Measurements from ENCODE around the gene ACTA1.
"Not testable (repeated sequence)": the region's sequence is repeated elsewhere in the genome, so short reads cannot be mapped to it uniquely, and the experiment has no call there.

Gene ACTA1

GRCh38 chr1:229409616-229410369 is 24.1 kb downstream of the ACTA1 start:
- no peak for DNase-seq (ENCODE audit: low read depth)

GRCh38 chr1:229408458-229409037 is 25.3 kb downstream of the ACTA1 start:
- no peak for DNase-seq (ENCODE audit: low read depth)

DNA sequence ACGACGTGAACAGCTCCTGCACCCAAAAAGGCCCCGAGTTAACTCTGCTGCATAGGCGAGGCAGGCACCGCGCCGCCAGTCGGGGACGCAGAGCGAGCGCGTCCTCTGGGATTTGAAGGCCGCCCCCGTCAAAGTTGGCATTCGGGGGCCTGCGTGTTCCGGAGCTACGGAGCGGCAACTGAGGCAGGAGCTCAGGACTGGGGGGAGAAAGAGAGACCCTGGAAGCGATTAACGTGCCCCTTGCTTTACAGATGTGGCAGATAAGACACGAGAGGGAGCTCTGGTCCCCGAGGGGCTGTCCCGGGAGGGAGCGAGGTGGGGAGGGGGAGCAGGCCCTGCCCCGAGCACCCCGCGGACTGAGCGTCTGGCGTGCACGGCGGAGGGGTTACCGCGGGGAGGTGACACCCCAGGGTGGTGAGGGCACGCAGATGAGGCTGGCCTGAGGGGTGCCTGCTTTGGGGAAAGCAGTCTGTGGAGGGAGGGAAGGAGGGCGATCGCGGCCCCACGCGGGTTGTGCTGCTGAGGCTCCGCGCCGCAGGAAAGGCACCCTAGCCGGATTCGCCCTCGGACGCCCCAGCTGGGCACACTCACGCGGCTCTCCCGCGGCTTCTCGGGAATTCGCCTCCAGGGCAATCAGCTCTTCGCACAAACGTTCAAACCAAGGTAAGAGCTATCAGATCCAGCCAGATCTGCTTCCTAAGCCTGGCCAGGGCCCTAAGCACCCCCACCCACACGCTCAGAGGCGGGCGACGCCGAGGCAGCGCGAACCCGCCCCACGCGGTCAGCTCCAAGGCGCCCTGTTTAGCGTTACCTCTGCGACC is 26.5 kb downstream of the ACTA1 start:
- no peak for DNase-seq (ENCODE audit: low read depth)

DNA sequence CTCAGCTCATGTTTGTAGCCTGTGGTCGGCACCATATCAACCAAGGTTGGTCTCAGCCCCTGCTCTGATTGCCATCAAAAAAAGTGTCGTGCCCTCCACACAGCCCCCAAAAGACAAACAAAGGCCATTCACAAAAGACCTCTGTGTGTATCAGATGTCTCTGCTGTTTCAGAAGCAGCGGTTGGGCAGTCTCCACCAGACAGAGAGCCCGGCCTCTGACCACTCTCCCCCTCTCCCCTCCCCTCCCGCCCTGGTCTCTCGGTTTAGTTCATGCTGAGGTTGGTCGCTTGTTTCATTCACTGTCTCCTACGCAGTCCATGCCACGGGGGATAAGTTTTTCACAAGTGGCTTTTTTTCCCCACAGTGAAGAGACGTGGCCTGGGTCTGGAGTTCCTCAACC is 27.1 kb downstream of the ACTA1 start:
- no peak for DNase-seq (ENCODE audit: low read depth)

- DNase-seq (ENCODE audit: low read depth) = no peak
These were observed 30.3 kb downstream of the ACTA1 start for GRCh38 chr1:229403573-229403972.

DNA sequence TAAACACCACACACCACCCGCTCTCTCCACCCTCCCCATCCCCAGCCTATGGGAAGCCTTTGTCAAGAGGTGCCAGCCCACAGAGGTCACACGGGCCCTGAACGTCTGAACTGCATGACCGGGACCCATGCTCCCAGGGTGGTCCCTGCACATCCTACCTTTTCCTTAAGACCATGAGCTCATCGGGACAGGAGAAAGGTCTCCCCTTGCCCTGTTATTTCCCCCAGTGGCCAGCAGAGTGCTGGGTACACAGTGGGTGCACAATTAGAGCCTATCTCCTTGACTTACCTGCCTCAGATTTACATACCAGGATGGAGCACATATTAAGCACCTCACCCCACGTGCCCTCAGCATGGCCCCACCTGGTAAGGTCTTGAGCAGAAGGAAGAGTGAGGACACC is 30.9 kb downstream of the ACTA1 start:
- DNase-seq (ENCODE audit: low read depth) = no peak

DNA sequence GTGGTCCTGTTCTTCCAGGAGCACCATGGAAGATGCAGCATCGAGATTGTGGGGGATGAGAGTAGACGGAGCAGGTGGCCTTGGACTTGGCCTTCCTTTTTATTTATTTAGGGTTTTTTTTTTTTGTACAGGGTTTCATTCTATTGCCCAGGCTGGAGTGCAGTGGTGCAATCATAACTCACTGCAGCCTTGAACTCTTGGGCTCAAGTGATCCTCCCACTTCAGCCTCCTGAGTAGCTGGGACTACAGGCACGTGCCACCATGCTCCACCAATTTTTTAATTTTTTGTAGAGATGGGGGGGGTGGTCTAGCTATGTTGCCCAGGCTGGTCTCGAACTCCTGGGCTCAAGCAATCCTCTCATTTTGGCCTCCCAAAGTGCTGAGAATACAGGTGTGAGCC is 31.6 kb downstream of the ACTA1 start:
- not testable (repeated sequence) for DNase-seq (ENCODE audit: low read depth)

- no peak for DNase-seq (ENCODE audit: low read depth)
These were observed 36.1 kb downstream of the ACTA1 start for GRCh38 chr1:229397762-229398161.

DNA sequence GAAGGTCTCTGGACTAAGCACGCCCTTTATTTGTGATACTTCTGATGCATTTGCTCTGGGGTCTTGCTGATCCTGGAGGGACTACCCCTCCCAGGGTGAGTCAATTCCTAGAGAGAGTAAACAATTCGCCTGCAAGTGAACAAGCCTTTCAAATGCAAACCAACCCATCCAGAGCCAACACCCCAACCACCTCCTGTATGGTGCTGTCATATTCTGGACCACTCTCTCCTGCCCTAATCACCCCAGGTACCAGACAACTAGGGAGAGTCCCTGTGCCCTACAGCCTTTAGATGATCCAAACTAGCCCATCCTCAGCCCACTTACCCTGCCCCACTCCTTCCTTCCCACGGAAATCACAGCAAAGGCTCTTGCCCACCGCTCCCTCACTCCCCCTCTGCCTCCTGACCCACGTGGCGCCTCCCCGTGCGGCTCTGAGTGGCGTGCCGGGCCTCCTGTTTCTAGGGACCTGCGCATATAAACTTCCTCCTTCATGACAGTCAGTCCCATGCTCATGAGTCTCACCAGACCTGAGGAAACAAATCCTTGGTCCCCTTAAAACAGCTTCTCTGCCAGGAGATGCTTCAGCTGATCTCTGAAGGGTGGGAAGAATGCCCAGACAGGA is 37.2 kb downstream of the ACTA1 start:
- DNase-seq (ENCODE audit: low read depth) = no peak

DNA sequence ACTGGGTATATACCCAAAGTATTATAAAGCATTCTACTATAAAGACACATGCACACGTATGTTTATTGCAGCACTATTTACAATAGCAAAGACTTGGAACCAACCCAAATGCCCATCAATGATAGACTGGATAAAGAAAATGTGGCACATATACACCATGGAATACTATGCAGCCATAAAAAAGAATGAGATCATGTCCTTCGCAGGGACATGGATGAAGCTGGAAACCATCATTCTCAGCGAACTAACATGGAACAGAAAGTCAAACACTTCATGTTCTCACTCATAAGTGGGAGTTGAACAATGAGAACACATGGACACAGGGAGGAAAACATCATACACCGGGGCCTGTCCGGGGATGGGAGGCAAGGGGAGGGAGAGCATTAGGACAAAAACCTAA is 39.4 kb downstream of the ACTA1 start:
- DNase-seq (ENCODE audit: low read depth) = not testable (repeated sequence)

- no peak for DNase-seq (ENCODE audit: low read depth)
These were observed 41.0 kb downstream of the ACTA1 start for GRCh38 chr1:229392936-229393335.

GRCh38 chr1:229390130-229390529 is 43.8 kb downstream of the ACTA1 start:
- no peak for DNase-seq (ENCODE audit: low read depth)

- DNase-seq (ENCODE audit: low read depth) = no peak
These were observed 44.9 kb downstream of the ACTA1 start for GRCh38 chr1:229388897-229389580.

- DNase-seq (ENCODE audit: low read depth) = no peak
These were observed 47.9 kb downstream of the ACTA1 start for GRCh38 chr1:229385853-229386456.

DNA sequence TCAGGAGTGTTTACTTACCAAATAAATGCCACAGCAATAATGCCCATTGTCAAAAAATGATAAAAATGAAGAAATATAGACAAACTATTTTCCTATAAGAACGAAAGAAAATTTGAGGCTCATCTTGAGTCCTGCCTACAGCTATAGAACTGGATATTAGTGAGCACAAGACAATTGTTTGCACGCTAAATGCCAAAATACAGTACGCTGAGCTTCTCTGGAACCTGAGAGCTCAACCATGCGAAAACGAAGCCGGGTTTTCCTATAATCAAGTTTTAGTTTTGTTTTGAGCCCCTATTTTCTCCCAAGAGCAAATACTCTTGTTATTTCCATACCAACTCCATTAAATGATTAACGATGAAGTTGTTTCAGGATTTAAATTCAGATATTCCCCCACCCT is 49.1 kb downstream of the ACTA1 start:
- DNase-seq (ENCODE audit: low read depth) = no peak

GRCh38 chr1:229383961-229384360 is 49.9 kb downstream of the ACTA1 start:
- DNase-seq (ENCODE audit: low read depth) = no peak

GRCh38 chr1:229383188-229383587 is 50.7 kb downstream of the ACTA1 start:
- DNase-seq (ENCODE audit: low read depth) = no peak

Measured in stimulated activated CD8-positive, alpha-beta memory T cell treated with anti-CD3 and anti-CD28 coated beads, Interleukin-4, amount 100 ng/mL, for 24 hours (primary cell).